ENCODE measurements around the gene CMTM1. TPM values are rescaled to one million over a fixed set of nuclear protein-coding genes. Genes with fewer than 3 reads are reported as not detected.

The CMTM1 gene
- total RNA-seq, 2 donors from 2014 or later: not detected

- no peaks in the 10 kb centered on the region for H3K9me3 ChIP-seq
- no peaks in the 10 kb centered on the region for H3K36me3 ChIP-seq (replicated peaks in 1 of 2; ENCODE audit: insufficient read depth in 1 of 2, low read depth in 2 of 2)
- peaks cover 46% of the 10 kb centered on the region for H3K4me1 ChIP-seq
- peak overlapping the region; percentile 72 to 98 (median 94) for H3K27ac ChIP-seq
- H3K4me3 ChIP-seq: no peak overlapping the region
- ATAC-seq: no peak
- intact Hi-C loops (cut with DNase I): loop anchor here (10.0 kb wide), 1 partner anchor 64 kb away; no protein-coding TSS in a partner anchor
- DNase-seq: no peak
- WGBS, 2 donors: 77 to 82% methylated on average over 9 of the region's 9 CpGs
- no peaks in the 10 kb centered on the region for H3K27me3 ChIP-seq
- no peak for TF ChIP-seq POLR2A (IDR thresholded peaks at IDR 0.05)
- no peak for TF ChIP-seq CTCF (IDR thresholded peaks at IDR 0.05)
Observed at GRCh38 chr16:66548868-66549267, 17.4 kb upstream of the CMTM1 start.

- Histone ChIP-seq H3K27me3 (no peaks in the 10 kb centered on the region), H3K4me3 (peak within 1 kb of the TSS; percentile 56 to 70), H3K4me1 (peaks cover 47% of the 10 kb centered on the region), H3K9me3 (no peaks in the 10 kb centered on the region), H3K36me3 (replicated peaks in 1 of 2; ENCODE audit: insufficient read depth in 1 of 2, low read depth in 2 of 2) (no peaks in the 10 kb centered on the region), H3K27ac (peak within 1 kb of the TSS; percentile 72 to 98 (median 94))
- peak; percentile 63 for ATAC-seq
- WGBS, 2 donors: 3 to 26% methylated on average over 11 to 80 of the region's 80 CpGs
- DNase-seq: peak; percentile 73 to 81 (median 77)
- TF ChIP-seq POLR2A (IDR thresholded peaks at IDR 0.05): peak; percentile 80 to 83 (median 83)
- peak in 5 of 7 experiments; percentile 15 to 25 (median 18) for TF ChIP-seq CTCF (IDR thresholded peaks at IDR 0.05)
- intact Hi-C loops (cut with DNase I): loop anchor here (10.0 kb wide), 1 partner anchor 65 kb away; no protein-coding TSS in a partner anchor
Observed at GRCh38 chr16:66549284-66550131, 16.7 kb upstream of the CMTM1 start, which contains the start of gene TK2. Gene TK2 (minus strand): TSS chr16:66550122. CDS start chr16:66550061, 61 bp downstream.

DNA sequence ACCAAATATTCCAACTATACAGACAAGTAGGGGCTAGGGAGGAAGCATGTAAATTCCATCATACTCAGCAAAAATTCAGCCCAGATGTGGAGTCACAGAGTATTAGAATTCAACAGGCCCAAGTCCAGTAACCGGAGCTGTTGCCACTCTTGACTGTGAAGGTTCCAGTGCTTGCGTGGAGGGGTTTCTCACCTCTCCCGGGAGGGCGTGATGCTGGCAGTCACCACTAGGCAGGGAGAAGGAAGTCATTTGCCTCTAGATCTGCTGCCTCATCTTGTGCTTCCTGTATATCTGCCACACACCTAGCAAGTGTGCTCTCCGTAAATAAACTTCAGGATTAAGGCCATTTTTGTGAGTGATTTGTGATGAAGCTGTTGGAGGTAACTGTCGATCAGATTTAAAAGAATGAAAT is 14.9 kb upstream of the CMTM1 start:
- TF ChIP-seq POLR2A (IDR thresholded peaks at IDR 0.05) (no peak), CTCF (IDR thresholded peaks at IDR 0.05) (peak in 4 of 7 experiments; percentile 9 to 31 (median 18))
- Histone ChIP-seq H3K9me3 (no peaks in the 10 kb centered on the region), H3K27ac (peak overlapping the region in 3 of 4 donors; percentile 85 to 94 (median 90)), H3K36me3 (replicated peaks in 1 of 2; ENCODE audit: insufficient read depth in 1 of 2, low read depth in 2 of 2) (no peaks in the 10 kb centered on the region), H3K4me3 (no peak overlapping the region), H3K27me3 (no peaks in the 10 kb centered on the region), H3K4me1 (peaks cover 47% of the 10 kb centered on the region)
- DNase-seq (peak in 1 of 4 donors; percentile 44), ATAC-seq (no peak)
- intact Hi-C loops (cut with DNase I): no loop called here
- 52 to 53% methylated on average over 6 of the region's 6 CpGs for WGBS, 2 donors

GRCh38 chr16:66551788-66552285 is 14.4 kb upstream of the CMTM1 start:
- 38 to 41% methylated on average over 8 of the region's 8 CpGs for WGBS, 2 donors
- ATAC-seq: no peak
- Histone ChIP-seq H3K4me1 (peaks cover 47% of the 10 kb centered on the region), H3K27me3 (no peaks in the 10 kb centered on the region), H3K9me3 (no peaks in the 10 kb centered on the region), H3K4me3 (peak overlapping the region; percentile 12 to 53), H3K27ac (peak overlapping the region; percentile 85 to 94 (median 89)), H3K36me3 (replicated peaks in 1 of 2; ENCODE audit: insufficient read depth in 1 of 2, low read depth in 2 of 2) (no peaks in the 10 kb centered on the region)
- TF ChIP-seq CTCF (IDR thresholded peaks at IDR 0.05) (no peak), POLR2A (IDR thresholded peaks at IDR 0.05) (no peak)
- intact Hi-C loops (cut with DNase I): no loop called here
- DNase-seq: no peak
